Parathyroid adenoma (tissue), 2 donors: ENCODE measurements around the gene HOXD4.
A peak's percentile ranks its signal among the peaks of the same experiment; 100 is the strongest.

Experiments used
- H2AFZ ChIP-seq: fragments of 300-600 bp; sonication (generic); one replicate; pipeline ENCODE4 v1.7.0; 2017; ENCODE audit warnings: antibody characterized with exemption, mild to moderate bottlenecking
- H3K27ac ChIP-seq: fragments of 300-600 bp; sonication (generic); one replicate; pipeline ENCODE4 v1.7.0; 2017
- H3K27me3 ChIP-seq: fragments of 300-600 bp; sonication (generic); one replicate; pipeline ENCODE4 v1.7.0; 2017; ENCODE audit warnings: low read length; ENCODE audit not compliant: control insufficient read depth, insufficient read depth
- H3K36me3 ChIP-seq: fragments of 300-600 bp; sonication (generic); one replicate; pipeline ENCODE4 v1.7.0; 2017; ENCODE audit warnings: low read length; ENCODE audit not compliant: control insufficient read depth, insufficient read depth
- H3K4me1 ChIP-seq: fragments of 300-600 bp; sonication (generic); one replicate; pipeline ENCODE4 v1.7.0; 2017; ENCODE audit warnings: control low read depth
- H3K4me2 ChIP-seq: fragments of 300-600 bp; sonication (generic); one replicate; pipeline ENCODE4 v1.7.0; 2017; ENCODE audit warnings: low read length
- H3K4me3 ChIP-seq: fragments of 300-600 bp; sonication (generic); one replicate; pipeline ENCODE4 v1.7.0; 2017; ENCODE audit warnings: low read depth, low read length
- H3K79me2 ChIP-seq: fragments of 300-600 bp; sonication (generic); one replicate; pipeline ENCODE4 v1.7.0; 2017; ENCODE audit warnings: control low read depth
- H3K9ac ChIP-seq: fragments of 300-600 bp; sonication (generic); one replicate; pipeline ENCODE4 v1.7.0; 2017; ENCODE audit warnings: mild to moderate bottlenecking
- H3K9me3 ChIP-seq: fragments of 300-600 bp; sonication (generic); one replicate; pipeline ENCODE4 v1.7.0; 2017; ENCODE audit warnings: low read length; ENCODE audit not compliant: control insufficient read depth
- TF ChIP-seq, protein P1 (sequence below): fragments of 300-600 bp; sonication (generic); IDR thresholded peaks from one replicate; pipeline ENCODE4 v1.7.0; 2017; ENCODE audit warnings: antibody characterized with exemption, mild to moderate bottlenecking
- donor health status: primary hyperparathyroidism.

The HOXD4 gene

DNA sequence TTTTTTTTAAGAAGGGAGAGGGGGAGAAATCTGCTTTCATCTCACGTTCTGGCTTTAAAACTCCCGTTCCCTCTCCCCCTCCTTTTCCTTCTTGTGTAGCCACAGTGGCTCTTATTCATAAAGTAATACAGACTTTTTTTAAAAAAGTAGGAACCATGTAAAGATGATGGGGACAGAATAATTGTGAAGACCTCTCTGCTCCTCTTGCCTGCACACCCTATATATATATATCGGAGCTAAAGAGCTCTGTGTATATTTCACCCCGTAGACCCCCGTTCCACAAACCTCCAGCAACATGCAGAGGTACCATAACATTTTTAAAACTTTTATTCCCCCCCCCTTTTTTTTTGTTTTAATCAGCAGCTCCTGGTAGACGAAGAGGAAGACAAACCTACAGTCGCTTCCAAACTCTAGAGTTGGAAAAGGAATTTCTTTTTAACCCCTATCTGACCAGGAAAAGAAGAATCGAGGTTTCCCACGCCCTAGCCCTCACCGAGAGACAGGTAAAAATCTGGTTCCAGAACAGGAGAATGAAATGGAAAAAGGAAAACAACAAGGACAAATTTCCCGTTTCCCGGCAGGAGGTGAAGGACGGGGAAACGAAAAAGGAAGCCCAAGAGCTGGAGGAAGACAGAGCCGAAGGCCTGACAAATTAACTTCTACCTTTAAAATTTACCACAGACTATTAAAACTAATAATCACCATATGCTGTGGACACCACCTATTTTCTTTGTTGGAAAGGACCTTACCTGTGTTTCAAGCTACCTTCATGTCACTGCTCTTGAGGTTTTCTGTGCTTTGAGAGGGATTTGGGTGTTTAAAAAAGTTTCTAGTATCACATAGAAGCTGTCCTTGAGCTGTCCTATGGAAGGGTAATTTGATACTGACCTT, 20.1 kb upstream of the HOXD4 start:
- no peak overlapping the region for H2AFZ ChIP-seq
- peaks cover 21% of the 10 kb centered on the region for H3K27me3 ChIP-seq
- no peak overlapping the region for H3K27ac ChIP-seq
- peaks cover 4% of the 10 kb centered on the region for H3K9me3 ChIP-seq
- H3K4me1 ChIP-seq: no peaks in the 10 kb centered on the region
- H3K36me3 ChIP-seq: no peaks in the 10 kb centered on the region
- H3K79me2 ChIP-seq: no peaks in the 10 kb centered on the region
- H3K4me3 ChIP-seq: peak overlapping the region; percentile 23
- TF ChIP-seq, protein P1, sequence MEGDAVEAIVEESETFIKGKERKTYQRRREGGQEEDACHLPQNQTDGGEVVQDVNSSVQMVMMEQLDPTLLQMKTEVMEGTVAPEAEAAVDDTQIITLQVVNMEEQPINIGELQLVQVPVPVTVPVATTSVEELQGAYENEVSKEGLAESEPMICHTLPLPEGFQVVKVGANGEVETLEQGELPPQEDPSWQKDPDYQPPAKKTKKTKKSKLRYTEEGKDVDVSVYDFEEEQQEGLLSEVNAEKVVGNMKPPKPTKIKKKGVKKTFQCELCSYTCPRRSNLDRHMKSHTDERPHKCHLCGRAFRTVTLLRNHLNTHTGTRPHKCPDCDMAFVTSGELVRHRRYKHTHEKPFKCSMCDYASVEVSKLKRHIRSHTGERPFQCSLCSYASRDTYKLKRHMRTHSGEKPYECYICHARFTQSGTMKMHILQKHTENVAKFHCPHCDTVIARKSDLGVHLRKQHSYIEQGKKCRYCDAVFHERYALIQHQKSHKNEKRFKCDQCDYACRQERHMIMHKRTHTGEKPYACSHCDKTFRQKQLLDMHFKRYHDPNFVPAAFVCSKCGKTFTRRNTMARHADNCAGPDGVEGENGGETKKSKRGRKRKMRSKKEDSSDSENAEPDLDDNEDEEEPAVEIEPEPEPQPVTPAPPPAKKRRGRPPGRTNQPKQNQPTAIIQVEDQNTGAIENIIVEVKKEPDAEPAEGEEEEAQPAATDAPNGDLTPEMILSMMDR: no peak
- no peak overlapping the region for H3K4me2 ChIP-seq
- H3K9ac ChIP-seq: no peak overlapping the region

DNA sequence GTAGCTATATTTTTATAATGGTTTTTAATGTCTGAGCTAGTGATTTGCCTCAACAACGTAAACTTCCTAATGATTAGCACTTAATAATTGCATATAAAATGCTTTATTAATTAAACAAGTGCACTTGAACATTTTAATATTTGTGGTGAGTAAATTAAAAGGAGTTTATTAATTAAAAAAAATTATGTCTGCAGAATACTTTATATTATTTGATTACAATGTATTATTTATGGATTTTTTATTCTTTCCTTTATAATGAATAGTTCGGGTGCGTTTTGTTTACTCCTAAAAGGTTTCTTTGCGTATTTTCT, 19.5 kb upstream of the HOXD4 start:
- no peak overlapping the region for H3K27ac ChIP-seq
- H3K9ac ChIP-seq: no peak overlapping the region

DNA sequence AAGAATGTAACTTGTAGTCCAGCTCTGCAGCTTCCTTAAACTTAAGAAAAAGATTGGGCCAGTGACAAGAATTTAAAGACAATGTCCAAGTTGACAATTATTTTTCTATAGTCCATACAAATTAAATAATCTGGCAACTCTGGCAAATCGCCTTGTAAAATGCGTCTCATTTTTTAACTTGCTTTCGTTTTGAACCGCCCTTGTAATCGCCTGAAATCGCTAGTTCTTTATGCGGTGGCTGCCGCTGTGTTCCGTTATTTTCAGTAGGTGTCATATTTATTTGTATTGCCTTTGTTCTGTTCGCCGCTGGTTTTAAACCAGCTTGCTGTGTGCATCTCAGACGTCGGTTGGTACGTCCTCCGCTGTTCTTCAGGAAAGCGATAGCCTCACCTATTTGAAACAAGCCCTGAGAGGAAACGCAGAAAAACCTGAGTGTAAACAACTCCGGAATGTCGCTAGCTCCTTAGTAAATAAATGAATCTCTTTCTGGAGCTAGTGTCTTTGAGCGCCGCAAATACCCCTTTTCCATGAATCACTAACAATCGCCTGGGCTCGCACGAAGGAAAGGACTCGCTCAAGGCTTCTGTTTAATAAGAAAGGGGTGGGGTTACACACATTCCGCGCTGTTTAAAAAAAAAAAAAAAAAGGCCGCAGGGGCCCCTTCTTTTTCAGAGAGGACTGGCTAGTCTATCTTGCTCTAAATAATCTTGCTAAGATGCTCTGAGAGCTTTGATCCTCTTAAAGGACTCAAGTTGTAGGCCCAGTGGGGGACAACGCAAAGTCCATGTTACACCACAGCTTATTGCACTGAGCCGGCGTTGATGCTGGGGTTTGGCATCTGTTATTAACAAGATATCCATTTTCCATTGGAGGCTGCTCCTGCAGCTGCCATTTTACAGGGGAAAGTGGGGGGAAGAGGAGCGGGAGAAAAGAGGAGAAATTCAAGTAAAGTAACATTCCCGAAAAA, 18.9 kb upstream of the HOXD4 start:
- Histone ChIP-seq H2AFZ (no peak overlapping the region), H3K36me3 (no peaks in the 10 kb centered on the region), H3K9ac (no peak overlapping the region), H3K4me1 (no peaks in the 10 kb centered on the region), H3K9me3 (peaks cover 4% of the 10 kb centered on the region), H3K4me3 (peak overlapping the region; percentile 3), H3K4me2 (no peak overlapping the region), H3K27ac (no peak overlapping the region), H3K79me2 (no peaks in the 10 kb centered on the region), H3K27me3 (peaks cover 30% of the 10 kb centered on the region)
- TF ChIP-seq, protein P1: no peak

More for the DNA sequence above, 19.5 kb upstream of the HOXD4 start:
- TF ChIP-seq, protein P1: no peak
- Histone ChIP-seq H3K4me2 (no peak overlapping the region), H2AFZ (no peak overlapping the region), H3K4me1 (no peaks in the 10 kb centered on the region), H3K79me2 (no peaks in the 10 kb centered on the region), H3K4me3 (no peak overlapping the region), H3K36me3 (no peaks in the 10 kb centered on the region), H3K9me3 (peaks cover 4% of the 10 kb centered on the region), H3K27me3 (peaks cover 25% of the 10 kb centered on the region)

DNA sequence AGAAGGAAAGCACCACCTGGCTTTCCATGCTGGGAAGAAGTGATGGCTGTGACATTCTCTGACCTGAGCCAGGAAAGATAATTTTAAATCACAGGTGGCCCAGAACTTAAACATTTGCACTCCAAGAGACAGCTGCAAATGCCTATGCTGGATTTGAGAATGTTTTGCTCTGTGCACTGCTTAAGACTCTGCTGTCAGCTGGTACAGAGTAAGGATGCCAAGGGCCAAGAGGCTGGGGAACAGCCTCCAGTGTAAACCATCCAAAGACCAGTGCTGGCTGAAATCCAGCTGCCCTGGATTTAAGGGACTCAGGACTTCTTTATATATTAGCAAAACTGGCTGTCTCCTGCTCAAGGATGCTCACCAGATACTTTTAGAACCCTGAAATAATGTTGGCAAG, 18.0 kb upstream of the HOXD4 start:
- no peaks in the 10 kb centered on the region for H3K4me1 ChIP-seq
- no peaks in the 10 kb centered on the region for H3K79me2 ChIP-seq
- no peak overlapping the region for H3K4me2 ChIP-seq
- H3K9me3 ChIP-seq: peaks cover 4% of the 10 kb centered on the region
- TF ChIP-seq, protein P1: no peak
- H3K9ac ChIP-seq: no peak overlapping the region
- peaks cover 25% of the 10 kb centered on the region for H3K27me3 ChIP-seq
- H2AFZ ChIP-seq: no peak overlapping the region
- H3K4me3 ChIP-seq: no peak overlapping the region
- H3K36me3 ChIP-seq: no peaks in the 10 kb centered on the region
- H3K27ac ChIP-seq: no peak overlapping the region
